Astrocyte of the spinal cord (primary cell): ENCODE measurements around the gene ERF.

ENCODE experiments used
- DNase-seq: peaks from one replicate; pipeline ENCODE4 v3.0.0; 2011; ENCODE audit warnings: low read depth, low spot score
- H3K4me3 ChIP-seq: 2 replicates; pipeline ENCODE4 v1.5.1; 2011; ENCODE audit warnings: low read depth, mild to moderate bottlenecking, low read length, moderate library complexity
- in situ Hi-C: cut with HindIII; loops from 2 replicates; pipeline ENCODE4 v1.10.0; 2017; ENCODE audit warnings: low sequenced_read_pairs
- TF ChIP-seq, protein P1 (sequence below): IDR thresholded peaks from 2 replicates; pipeline ENCODE4 v1.5.1; 2012; ENCODE audit warnings: low read depth, mild to moderate bottlenecking, low read length, inconsistent platforms

The ERF gene

DNA sequence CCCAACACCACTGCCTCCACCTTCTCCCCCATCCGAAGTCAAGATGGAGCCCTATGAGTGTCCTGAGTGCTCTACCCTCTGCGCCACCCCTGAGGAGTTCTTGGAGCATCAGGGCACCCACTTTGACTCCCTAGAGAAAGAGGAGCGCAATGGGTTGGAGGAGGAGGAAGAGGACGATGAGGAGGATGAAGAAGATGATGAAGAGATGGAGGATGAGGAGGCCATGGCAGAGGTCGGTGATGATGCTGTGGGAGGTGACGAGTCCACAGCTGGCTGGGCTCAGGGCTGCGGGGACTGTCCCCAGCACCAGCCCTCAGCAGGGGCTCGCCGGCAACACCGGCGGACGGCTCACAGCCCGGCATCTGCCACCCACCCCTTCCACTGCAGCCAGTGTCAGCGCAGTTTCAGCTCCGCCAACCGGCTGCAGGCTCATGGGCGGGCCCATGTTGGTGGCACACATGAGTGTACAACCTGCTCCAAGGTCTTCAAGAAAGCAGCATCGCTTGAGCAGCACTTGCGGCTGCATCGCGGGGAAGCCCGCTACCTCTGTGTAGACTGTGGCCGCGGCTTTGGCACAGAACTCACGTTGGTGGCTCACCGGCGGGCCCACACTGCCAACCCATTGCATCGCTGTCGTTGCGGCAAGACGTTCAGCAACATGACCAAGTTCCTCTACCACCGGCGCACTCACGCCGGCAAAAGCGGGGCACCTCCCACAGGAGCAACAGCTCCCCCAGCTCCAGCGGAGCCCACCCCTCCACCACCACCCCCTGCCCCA is 29.8 kb downstream of the ERF start:
- DNase-seq, result no peak
- TF ChIP-seq, protein P1, sequence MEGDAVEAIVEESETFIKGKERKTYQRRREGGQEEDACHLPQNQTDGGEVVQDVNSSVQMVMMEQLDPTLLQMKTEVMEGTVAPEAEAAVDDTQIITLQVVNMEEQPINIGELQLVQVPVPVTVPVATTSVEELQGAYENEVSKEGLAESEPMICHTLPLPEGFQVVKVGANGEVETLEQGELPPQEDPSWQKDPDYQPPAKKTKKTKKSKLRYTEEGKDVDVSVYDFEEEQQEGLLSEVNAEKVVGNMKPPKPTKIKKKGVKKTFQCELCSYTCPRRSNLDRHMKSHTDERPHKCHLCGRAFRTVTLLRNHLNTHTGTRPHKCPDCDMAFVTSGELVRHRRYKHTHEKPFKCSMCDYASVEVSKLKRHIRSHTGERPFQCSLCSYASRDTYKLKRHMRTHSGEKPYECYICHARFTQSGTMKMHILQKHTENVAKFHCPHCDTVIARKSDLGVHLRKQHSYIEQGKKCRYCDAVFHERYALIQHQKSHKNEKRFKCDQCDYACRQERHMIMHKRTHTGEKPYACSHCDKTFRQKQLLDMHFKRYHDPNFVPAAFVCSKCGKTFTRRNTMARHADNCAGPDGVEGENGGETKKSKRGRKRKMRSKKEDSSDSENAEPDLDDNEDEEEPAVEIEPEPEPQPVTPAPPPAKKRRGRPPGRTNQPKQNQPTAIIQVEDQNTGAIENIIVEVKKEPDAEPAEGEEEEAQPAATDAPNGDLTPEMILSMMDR, result no peak
- in situ Hi-C loops, result no loop called here
- no peak overlapping the region for H3K4me3 ChIP-seq

DNA sequence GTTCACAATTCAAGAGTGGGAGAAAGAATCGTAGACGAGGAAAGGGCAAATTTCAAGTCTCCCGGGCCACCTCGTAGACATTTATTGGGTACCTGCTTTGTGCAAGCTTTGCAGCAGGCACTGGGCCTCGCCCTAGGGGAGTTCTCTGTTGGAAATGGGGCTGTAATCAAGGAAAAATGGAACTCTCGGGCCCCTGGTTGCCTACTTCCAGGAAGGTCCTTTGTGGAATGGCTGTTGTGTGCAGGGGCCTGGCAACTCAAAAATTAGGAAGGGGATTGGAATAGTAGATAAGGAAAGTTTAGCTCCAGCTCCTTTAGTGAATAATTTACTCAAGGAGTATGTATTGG is 34.2 kb downstream of the ERF start:
- TF ChIP-seq, protein P1, result no peak
- H3K4me3 ChIP-seq, result peak overlapping the region; percentile 65
- in situ Hi-C loops, result no loop called here
- no peak for DNase-seq

DNA sequence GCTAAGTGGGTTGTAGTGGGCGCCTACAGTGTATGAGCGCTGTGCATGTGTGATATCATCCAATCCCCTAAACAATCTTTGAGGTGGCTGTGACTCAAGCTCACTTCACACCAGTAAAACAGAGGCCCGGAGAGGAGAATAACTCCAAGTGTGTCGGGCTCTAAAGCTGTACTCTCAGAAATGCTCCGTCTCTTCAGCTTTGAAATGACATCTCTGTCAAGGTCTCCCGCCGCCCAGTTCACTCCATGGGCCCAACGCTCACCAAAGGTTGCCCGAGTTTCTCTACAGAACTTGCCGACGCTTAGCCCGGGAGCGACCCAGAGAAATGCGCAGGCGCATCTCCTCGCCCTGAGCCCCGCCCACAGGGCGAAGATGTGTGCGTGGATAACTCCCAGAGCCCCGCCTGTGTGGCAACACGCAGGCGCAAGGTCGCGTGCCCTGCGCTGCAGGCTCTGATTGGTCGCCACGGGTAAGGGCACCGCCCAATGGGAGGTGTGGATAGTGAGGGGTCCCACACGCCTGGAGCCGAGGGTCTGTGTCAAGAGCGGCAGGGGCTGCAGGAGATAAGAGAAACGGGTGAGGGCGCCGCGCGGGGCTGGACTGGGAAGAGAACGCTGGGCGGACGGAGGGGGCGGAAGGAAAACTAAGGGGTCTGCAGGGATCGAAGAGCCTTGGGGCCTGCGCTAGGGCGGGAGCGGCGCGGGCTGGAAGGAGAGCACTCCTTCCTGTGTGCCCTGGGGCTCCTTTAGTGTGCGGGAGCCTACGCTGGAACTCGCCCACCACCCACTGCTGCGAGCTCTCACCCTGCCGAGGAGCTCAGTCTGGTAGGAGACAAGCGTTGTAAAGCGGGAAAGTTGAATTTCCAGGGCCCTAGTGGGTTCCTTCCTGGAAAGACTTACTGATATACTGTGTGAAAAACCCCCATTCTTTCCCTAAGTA is 34.8 kb downstream of the ERF start, which contains the start of gene ZNF526:
Gene ZNF526 (plus strand): TSS at position 501 of the 939 bp plus-strand sequence. CDS start 4,092 bp downstream, outside the sequence.
- TF ChIP-seq, protein P1, result peak; percentile 2
- DNase-seq, result peak; percentile 98
- peak within 1 kb of the TSS; percentile 65 for H3K4me3 ChIP-seq
- in situ Hi-C loops, result no loop called here

DNA sequence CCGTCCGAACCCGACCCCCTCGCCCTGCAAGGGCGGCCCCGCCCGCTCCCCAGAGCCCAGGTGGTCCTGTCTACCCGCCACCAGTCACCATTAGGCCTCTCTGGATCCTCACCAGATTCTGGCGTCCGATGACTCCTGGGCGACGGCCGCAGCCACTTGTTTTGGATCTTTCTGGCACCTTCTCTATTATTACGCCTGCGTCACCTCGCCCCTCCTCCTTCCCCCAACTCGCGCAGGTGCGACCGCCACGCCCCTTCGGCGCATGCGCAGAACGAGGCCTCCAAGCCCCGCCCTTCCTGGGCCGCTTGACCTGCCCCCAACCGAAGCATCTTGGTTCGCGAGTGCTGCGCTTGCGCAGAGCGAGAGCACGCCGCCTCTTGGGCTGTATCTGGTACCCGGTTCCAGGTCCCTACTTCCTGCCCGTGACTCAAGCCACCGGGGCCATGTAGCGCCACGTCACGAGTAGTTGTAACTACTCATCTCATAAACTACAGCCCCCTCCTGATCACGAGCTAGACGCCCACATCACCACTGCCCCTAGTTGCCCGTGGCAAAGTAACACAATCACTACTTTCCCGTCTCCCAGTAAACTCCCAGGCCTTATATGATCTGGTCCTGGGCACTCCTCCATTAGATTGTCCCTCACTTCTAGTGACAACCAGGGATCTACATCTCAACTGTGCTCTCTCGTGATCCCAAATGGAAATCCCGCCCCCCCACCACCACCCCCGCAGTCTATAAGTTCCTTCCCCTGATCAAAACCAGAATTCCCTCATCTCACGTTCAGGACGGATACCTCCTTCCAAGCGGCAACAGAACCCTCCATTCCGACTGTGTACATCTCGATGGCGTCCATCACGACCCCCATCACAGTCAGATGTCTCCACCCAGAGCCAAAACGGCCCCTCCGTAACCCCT is 37.1 kb downstream of the ERF start, which contains the start of gene DEDD2:
Gene DEDD2 (minus strand): TSS at position 158 of the 918 bp plus-strand sequence. CDS start 670 bp downstream, outside the sequence.
- peak within 1 kb of the TSS; percentile 97 for H3K4me3 ChIP-seq
- TF ChIP-seq, protein P1, result no peak
- DNase-seq, result peak; percentile 96
- in situ Hi-C loops, result no loop called here

DNA sequence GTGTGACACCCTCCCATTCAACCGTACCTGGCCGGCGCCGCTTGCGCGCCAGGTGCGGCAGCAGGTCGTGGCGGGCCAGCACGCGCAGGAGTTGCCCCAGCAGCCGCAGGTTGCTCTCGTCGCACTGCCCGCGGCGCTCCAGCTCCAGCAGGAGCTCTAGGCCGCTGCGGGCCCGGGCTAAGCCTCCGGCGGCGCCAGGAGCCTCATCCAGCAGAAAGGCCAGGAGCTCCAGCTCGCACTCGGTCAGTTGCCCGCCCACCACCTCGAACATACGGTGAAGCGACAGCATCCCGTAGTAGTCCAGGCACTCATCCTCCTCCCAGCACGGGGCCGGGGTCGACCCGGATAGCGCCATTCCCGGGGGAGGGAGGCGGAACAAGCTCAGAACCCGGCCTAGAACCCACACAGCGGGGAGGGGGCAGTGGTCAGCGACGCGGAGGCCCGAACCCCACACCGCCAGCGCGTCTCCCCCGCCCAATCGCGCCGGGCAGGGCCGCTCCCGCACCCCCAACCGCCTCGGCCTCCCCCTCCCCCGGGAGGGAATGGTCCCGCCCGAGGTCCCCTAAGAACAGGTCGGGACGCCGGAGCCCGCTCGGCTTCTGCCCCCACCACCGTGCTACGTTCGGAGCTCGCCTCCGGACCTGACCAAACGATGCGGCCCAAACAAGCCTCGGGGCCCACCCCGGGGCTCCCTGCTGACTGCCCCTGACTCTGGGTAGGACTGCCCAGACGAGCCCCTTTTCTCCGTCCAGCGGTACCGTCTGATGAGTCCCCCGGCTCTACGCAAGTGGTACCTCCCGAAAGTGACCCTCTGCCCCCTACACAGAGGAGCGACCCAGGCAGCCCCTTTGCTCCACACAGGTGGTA is 38.0 kb downstream of the ERF start:
- TF ChIP-seq, protein P1, result no peak
- peak; percentile 42 for DNase-seq
- in situ Hi-C loops, result no loop called here
- H3K4me3 ChIP-seq, result peak overlapping the region; percentile 97
